Stromal cell of bone marrow (primary cell): ENCODE measurements around the gene SASS6.
A peak's percentile ranks its signal among the peaks of the same experiment; 100 is the strongest.

Experiments used
- DNase-seq: peaks from one replicate; pipeline ENCODE4 v3.0.0-alpha.2; 2012; ENCODE audit warnings: low read depth

SASS6 gene

DNA sequence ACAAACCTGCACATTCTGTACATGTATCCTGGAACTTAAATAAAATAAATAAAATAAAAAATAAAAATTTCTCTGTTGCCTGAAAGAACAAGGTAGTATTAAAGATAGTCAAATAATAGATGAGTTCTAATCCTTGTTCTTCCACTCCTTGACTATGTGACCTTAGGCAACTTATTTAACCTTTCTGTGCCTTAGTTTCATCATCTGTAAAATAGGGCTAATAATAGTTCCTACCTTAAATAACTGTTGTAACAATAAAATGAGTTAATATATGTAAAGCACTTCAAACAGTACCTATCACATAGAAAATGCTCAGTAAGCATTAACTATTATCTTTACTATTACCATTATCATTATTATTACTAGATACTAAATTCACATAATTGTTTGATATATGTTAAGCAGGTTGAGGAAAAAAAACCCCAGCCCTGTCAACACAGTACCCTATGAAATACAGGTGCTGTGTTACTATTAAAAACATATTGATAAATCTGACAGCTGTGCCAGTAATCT lies 23.1 kb downstream of the SASS6 start:
- no peak for DNase-seq

DNA sequence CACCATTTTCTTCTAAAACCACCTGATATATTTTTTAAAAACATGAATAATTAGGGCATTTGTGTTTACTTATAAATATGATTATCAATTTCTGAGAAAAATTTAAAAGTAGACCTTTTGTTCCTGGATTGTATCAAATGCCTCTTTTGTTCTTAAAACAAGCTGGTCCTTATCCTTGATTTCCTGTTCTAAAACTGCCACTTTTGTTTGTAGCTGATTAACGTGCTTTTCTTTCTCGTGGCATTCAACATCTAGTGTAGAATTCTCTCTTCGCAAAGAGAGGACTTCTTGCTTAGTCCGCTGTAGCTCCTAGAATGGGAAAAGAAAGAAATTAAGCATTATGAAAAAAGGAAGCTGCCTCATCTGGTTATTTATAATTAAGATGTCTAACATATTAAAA lies 25.0 kb downstream of the SASS6 start:
- no peak for DNase-seq

DNA sequence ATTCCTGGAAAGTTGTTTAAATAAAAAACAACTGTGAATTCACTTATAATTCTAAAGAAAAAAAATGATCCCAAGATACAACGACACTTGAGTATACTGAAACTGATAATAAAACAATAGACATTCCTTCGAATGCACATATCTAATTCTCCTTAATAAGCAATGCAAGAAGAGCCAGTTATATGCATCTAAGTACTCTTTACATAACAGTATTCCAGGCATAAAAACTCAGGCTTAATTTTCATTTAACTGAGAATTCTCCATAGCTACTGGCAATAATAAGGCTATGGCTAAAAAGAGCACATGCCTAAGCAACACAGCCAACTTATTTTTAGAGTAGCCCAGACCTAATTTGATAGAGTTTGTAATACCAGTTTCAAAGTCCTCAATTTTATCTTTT lies 31.2 kb downstream of the SASS6 start:
- DNase-seq, result no peak

DNA sequence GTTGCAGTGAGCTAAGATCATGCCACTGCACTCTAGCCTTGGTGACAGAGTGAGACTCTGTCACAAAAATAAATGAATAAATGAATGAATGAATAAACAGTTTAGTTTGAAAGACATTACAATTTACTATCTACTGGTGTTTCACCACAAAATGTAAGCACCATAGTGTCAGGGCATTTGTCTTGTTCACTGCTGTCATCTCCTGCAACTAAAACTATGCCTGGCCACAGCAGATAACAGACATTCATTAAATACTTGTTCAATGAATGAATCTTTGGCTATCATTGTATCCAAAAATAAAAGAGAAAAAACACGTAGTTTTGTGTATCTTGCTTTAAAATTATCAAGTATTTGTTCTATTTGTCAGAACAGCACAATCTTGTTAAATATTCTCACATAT lies 32.5 kb downstream of the SASS6 start:
- DNase-seq, result no peak

DNA sequence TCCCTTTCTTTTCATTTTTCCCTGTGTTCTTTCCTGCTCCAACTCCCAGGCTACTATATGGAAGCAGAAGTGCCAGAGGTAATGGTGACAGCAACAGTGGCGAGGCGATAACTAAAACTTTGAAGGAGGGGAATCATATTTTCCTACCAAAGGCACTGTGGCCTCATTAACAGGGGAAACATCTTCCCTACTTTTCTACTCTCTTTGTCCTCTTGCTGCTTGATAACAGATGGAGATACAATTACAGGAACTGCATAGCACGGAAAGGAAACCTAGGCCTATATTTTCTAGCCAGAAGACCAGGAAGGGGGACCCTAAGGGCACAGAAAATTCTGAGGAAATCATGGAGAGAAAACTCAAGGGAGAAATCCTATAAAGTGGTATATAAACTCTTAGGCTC lies 42.3 kb downstream of the SASS6 start:
- no peak for DNase-seq

DNA sequence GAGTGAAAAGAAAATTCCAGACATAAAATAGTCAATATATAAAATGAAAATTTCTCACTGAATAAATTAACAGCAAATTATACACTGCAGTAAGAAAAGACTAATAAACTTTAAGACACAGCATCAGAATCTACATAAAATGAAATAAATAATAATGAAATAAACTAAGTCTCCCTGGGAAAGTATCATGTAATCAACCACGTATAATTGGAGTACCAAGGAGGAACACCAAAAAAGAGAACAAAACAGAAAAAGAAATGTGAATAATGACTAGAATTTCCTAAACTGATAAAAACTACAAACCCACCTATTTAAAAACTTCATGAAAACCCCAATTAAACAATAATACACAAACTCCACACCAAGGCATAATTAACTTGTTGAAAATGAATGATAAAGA lies 43.6 kb downstream of the SASS6 start:
- no peak for DNase-seq

DNA sequence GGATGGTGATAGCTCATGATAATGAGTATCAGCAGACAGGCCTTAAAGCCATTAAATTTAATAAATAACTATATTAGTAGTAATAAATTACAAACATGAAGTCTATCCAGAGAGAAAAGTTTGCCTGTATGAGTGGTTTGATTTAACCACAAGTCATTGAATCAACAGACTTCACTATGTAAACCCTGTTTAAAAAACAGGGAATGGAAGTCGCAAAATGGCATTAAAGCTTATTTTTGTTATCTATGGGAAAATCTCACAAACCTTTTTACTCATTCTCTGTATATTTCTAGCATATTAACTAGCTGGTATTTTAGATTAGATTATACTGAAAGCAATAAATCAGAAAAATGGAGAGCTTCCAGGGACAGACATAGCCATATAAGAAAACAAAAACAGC lies 45.3 kb downstream of the SASS6 start:
- DNase-seq, result no peak

DNA sequence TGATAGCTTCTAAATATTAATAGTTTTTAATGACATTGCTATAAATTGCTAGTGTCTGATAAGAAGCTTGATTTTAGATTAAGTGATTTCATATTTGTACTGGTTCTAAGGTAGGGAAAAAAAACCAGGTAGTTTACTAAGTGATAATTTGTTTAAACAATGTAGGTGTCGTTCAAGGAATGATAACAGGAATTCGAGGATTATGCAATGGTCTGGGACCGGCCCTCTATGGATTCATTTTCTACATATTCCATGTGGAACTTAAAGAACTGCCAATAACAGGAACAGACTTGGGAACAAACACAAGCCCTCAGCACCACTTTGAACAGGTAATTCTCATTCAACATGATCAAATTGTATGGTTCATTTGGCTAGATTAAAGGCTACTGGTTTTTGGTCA lies 52.4 kb downstream of the SASS6 start:
- no peak for DNase-seq

DNA sequence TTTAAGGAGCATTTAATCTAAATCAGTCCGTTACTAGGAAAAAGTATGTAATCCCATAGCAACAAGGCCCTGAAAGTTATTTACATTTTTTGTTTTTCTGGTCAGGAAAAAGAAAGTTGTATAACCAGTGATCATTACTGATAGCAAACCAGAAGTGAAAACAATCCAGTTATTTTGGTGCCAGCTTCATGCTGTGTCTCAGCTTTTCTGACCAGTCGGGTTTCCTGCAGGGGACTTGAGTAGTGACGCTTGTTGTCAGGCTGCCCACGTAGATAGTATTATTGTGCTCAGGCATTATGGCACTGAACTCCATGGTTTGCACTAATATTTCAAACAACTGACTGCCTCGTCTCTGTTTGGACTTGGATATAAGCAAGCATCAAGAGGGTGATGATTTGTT lies 55.2 kb downstream of the SASS6 start:
- DNase-seq, result no peak

DNA sequence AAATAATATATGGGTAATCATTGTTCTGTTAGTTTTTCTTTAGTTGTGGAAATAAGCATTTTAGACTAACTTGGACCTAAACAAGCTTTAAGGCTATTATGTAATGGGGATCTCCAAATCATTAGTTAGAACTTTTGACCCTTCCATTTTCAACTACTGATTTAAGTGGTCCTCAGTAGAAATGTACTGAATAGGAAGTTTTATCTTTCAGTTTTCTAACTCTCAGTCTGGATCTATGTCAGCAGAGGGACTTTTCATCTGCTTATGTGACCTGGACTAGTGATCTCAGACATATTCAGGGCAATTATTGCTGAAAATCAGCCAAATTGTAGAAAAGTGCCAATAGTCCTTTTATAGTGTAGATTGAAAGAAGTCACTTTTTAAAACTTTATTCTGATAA lies 56.0 kb downstream of the SASS6 start:
- DNase-seq, result no peak

DNA sequence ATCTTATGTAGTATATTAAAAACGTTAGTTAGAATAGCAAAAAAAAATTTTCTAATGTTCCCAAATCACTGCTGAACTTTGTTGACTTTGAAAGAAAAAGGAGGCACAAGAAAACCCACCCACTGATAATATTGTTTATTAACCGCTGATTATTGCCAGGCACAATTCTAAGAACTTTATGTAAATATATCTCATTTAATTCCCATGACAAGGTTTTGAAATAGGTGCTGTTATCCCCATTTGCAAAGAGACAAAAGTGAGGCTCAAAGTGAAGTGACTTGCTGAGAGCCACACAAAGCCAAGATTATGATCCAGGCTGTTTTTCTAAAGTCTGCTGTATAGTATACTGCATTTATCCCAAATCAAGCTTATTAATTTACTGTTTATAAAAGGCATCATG lies 56.4 kb downstream of the SASS6 start:
- DNase-seq, result no peak

DNA sequence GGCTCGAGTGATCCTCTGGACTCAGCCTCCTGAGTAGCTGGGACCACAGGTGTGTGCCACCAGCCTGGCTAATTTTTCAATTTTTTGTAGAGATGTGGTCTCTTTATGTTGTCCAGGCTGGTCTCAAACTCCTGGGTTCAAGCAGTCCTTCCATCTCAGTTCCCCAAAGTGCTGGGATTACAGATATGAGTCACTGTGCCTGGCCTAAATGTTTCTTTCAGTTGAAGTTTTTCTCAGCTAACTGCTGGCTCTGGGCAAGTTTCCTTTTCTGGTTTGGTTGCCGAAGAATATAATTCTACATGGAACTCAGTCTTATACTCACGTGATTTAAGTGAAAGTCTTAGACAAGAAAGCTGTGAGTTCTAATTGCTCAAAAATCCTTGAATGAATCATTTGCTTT lies 57.0 kb downstream of the SASS6 start:
- DNase-seq, result peak; percentile 13

DNA sequence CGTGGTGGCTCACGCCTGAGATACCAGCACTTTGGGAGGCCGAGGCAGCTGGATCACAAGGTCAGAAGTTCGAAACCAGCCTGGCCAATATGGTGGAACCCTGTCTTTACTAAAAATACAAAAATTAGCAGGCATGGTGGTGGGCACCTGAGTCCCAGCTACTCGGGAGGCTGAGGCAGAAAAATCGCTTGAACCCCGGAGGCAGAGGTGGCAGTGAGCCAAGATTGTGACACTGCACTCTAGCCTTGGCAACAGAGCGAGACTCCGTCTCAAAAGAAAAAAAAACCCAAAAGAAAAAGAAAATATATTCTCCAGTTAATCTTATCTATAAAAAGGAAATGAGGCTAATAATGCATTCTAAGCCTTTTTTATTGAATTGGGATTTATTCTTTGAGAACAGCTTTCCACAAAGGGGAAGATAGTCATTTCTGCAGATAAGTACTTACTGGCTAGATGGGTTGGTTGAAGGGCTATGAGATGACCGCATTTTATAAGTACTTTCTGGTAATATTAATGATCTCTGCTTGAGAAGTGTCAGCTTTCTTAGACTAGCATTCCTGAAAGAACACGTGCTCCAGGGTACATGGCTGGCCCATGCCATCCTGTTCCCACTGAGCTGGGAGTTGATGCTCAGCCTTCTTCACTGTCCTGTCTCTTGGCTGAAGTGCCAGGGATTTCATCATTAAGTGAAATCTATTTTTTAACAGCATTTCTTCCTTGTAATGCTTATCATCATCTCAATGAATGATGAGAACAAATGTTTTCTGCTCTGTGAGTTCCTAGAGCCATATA lies 57.9 kb downstream of the SASS6 start:
- no peak for DNase-seq

DNA sequence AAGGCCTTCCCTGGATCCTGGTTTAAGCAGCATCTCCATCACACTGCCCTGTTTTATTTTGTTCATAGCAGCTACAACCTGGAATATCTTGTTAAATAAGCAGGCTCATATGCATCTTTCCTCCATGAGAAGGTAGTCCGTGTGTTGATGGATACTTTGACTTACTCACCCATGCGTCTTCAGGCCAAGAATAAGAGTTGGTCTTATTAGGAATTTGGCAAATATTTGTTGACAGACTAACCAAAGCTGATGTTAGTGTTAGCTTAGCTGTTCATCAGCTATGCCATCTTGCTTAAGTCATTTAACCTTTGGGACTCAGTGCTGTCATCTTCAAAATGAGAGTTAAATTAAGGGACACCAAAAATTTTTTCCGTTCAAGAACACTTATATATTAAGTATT lies 59.2 kb downstream of the SASS6 start:
- no peak for DNase-seq

DNA sequence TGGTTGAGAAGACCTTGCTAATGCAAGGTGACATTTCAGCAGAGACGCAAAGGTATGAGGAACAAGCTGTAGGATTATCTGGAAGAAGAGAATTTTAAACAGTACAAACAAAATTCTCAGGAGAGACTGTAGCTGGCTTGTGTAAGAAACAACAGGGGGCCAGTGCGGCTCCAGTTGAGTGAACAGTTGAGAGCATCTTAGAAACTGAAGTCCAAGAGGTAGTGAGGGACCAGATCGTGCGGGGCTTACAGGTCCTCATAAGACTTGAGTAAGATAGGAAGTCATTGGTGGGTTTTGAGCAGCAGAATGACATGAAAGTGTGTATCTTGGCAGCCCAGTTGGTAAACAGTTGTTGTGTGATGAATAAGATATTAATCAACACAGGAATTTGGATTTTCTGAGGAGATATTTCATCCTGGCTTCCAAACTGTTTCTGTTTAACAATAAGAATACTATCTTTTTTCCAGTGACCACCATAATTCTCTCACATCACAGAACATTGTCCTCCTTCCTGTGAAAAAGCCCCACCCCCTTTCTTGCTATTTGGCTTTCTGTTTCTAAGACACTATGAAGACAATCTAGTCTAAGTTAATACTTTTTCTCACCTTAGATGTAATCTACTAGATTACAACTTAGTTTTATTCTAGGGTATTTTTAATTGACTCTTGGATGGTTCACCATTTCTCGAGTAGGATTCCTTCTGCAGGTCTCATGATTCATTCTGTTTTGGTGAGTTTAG lies 62.4 kb downstream of the SASS6 start:
- no peak for DNase-seq

DNA sequence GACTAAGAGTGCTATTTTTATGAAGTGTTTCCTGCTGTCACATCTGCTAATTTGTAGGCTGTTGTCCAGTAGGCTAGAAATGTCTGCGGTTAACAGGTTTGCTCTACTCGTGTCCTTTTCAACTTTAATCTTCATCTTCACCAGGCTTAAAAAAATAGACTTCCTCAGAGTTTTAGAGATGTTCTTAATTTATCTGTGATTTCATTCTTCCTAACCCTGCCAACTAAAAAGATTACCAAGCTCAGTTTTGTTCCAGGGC lies 66.8 kb downstream of the SASS6 start:
- DNase-seq, result no peak

DNA sequence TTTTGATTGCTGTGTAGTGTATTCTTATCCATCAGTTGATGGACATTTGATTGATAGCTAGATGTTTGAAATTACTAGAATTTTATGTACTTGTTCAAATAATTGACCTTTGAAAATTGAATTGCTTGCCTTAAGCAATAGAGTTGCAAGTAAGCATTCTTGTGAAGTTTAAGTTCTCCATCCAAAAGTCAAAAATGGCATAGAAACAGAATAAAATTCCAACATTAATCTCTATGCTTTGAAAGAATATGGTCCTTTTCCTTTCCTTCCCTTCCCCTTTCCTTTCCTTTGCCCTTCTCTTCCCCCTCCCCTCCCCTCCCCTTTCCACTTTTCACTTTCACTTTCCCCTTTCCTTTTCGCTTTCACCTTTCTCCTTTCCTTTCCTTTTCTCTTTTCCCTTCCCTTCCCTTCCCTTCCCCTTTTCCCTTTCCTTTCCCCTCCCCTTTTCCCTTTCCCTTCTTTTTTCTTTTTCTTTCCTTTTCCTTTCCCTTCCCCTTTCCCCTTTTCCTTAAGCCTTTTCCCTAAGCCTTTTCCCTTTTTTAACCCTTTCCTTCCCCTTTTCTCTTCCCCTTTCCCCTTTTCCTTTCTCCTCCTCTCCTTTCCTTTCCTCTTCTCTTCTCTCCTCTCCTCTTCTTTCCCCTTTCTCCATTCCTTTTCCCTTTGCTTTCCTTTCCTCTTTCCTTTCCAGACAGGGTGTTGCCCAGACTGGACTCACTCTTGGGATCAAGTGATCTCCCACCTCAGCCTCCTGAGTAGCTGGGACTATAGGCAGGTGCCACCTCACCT lies 67.4 kb downstream of the SASS6 start:
- DNase-seq, result no peak

DNA sequence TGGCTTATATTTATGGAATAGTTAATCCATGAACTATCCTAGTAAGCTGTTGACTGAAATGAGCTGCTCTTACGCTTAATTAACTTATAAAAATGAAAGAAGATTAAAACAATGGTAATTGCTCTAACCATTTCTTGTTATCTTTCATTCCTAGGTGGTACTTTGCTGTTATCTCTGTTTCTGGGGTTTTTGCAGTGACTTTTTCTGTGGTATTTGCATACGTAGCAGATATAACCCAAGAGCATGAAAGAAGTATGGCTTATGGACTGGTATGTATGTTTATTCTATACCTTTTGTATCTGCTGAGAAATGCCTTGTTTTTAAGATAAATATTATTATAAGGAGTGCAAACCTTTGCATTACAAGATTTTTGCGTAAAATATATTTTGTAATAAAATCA lies 71.0 kb downstream of the SASS6 start:
- no peak for DNase-seq

DNA sequence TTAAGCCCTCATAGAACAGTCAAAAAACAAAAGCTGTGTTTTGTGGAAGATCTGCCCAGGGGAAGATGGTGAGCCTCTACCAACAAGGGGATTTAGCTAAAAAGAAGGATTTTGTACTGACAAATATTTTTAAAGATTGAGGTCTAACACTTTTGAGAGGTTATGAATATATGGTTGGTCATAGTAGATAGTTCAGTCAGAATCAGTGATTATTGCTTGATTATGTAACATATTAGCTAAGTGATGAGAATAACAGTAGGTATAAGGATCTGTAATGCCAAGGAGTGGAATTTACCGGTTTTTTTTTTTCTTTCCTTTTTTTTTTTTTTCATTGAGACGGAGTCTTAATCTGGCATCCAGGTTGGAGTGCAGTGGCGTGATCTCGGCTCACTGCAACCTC lies 79.0 kb downstream of the SASS6 start:
- no peak for DNase-seq

DNA sequence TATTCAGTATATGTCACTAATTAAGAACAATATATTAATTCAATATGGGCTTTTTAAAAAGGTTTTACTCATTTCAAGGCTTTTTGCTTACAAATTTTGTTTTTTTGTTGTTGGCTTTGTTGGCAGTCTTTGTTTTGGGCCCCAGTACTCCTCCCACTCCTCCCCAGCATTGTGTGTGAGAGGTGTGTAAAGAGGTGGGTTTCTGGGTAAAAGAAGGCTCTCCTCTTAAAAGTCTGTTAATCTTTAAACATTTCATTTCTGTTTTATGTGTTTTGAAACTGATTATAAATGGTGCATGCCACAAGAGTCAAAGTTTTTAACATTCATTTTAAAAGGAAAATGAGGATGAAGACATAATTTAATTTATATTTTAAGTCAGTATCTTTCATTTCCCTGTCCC lies 79.6 kb downstream of the SASS6 start:
- no peak for DNase-seq

DNA sequence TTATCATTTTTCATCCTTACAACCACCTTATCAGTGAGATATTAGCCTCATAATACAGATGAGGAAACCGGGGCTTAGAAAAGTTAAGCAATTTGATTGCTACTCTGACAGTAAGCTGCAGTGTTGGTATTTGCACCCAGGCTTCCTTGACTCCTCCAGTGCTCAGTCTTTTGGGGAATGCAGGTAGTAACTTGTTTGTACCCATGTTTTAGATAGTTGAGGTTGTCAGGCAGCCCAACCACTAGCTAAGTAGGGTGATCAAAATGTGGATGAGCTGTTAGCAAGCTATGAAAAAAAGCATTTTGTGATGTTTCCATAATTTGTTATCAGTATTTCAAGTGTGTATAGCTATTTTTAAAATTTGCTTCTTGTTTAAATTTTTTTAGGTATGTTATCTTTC lies 80.8 kb downstream of the SASS6 start:
- DNase-seq, result no peak

DNA sequence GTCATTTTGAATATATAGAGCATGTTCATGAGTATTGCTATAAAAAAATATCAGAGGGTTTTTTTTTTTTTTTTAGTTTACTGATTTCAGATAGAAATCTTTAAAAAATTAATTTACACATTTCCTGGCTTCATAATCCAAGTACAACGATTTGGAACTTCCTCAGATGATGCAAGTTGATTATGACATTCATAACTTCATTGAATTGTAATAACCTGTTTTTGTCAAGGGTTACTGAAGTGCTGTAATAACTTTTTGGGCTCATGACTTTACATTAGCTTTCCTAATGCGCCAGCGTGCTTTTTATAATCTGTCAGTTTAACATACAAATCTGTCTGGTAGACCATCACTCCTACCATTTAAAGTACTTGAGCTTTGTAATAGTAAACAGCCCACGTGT lies 81.3 kb downstream of the SASS6 start:
- DNase-seq, result no peak

DNA sequence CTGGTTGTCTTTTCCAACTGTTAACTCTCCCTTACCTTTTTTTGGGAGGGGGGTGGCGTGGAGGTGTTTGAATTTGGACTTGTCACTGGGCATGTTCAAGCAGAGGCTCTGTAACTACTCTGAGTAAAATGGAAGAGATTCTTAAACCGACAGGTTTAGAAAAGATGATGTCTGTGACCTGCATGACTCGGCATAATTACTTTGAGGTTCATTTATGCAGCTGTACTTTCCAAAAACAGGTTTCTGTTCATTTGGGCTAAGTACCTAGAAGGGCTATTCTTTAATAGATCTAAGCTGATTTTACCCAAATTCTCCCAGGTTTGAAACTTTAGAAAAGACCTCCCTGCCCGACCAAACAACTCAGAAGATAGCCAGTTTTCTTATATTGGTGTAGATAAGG lies 82.6 kb downstream of the SASS6 start:
- DNase-seq, result no peak
